GM18868 (cell line): Measurements from ENCODE around the gene MLLT10.
"Not testable (repeated sequence)": the region's sequence is repeated elsewhere in the genome, so short reads cannot be mapped to it uniquely, and the experiment has no call there.

Experiments used
- ATAC-seq: cut with Tn5 transposase; IDR thresholded peaks from one replicate; pipeline ENCODE4 v1.9.1; 2021; ENCODE audit warnings: mild to moderate bottlenecking, moderate library complexity; ENCODE audit not compliant: unreplicated experiment

MLLT10 gene

DNA sequence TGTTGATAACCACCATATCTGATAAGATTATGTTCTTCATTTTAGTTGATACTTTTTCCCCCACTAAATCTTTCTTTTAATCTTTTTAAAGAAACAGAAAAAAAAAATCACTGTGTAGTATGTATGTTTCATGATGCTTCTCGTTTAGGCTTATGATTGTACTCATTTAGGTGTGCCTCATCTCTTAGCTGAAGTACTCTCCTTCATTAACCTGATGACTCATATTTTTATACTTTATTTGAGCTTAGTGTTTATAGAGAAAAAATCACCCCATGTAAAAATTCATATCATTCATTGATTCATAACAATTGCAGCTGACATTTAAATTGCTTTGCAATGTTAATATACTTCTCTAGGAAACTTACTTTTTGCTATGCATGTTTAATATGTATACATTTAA lies 158.9 kb downstream of the MLLT10 start:
- no peak for ATAC-seq

DNA sequence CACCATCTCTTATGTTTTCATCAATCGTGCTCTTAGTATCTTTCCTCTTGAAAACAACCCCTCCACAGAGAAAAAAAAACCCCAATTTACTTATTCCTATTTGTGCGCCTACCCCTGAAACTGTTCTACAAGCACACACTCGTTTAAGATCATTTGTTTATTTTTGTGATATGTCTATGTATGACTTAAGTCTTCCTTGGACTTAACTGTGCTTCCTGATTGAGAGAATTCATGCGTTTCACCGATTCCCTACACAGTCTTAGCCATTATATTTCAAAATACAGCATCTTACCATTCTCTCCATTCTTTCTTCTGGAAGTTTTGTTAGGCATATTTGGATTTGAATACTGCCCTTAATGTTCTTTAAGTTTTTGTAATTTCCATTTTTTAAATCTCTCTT lies 159.4 kb downstream of the MLLT10 start:
- no peak for ATAC-seq

DNA sequence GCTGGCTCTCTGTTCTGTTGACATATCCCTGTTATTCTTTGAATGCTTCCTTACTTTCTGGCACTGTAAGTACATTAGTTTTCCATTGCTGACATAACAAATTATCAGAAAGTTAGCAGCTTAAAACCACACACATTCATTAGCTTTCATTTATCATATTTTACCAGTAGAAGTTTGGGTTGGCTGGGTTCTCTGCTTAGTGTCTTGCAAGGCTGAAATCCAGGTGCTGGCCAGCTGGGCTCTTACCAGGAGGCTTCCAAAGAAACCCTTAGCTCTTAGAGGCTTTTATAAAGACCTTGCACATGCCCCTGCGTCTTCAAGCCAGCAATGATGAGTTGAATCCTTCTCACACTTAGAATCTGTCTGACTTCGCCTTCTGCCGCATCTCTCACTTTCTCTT lies 160.6 kb downstream of the MLLT10 start:
- ATAC-seq, result no peak

DNA sequence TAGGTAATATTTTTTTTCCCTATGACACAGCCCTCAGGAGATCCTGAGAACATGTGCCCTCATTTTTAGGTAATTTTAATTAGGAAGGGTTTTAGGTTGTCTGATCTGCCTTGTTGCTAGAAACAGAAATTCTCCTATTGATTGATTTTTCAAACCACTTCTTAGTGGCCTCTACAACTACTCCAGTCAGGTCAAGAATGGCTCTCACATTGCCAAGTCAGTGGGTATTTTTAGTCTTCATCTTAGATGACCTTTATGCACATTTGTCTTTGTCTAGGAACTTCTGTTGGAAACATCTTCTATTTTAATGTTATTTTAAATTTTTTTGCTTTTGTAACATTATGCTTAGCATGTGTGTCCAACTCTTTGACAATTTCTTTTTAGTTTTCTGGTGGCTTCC lies 162.3 kb downstream of the MLLT10 start:
- no peak for ATAC-seq

DNA sequence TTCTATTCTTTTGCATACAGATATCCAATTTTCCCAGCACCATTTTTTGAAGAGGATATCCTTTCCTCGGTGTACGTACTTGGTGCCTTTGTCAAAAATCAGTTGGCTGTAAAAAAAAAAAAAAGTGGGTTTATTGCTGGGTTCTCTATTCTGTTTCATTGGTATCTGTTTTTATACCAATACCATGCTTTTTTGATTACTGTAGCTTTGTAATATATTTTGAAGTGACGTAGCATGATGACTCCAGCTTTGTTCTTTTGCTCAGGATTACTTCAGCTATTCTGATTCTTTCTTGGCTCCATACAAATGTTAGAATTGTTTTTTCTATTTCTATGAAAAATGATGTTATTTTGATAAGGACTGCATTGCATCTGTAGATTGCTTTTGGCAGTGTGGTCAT lies 165.5 kb downstream of the MLLT10 start:
- no peak for ATAC-seq

DNA sequence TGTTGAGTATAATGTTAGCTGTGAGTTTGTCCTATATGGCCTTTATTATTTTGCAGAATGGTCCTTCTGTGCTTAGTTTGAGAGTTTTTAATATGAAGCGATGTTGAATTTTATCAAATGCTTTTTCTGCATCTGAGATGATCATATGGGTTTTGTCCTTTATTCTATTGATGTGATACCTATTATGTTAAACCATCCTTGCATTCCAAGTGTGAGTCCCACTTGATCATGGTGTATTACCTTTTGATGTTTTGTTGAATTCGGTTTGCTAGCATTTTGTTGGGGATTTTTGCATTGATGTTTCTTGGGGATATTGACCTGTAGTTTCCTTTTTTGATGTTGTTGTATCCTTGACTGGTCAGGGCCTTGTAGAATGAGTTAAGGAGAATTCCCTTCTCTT lies 166.4 kb downstream of the MLLT10 start:
- ATAC-seq, result no peak

DNA sequence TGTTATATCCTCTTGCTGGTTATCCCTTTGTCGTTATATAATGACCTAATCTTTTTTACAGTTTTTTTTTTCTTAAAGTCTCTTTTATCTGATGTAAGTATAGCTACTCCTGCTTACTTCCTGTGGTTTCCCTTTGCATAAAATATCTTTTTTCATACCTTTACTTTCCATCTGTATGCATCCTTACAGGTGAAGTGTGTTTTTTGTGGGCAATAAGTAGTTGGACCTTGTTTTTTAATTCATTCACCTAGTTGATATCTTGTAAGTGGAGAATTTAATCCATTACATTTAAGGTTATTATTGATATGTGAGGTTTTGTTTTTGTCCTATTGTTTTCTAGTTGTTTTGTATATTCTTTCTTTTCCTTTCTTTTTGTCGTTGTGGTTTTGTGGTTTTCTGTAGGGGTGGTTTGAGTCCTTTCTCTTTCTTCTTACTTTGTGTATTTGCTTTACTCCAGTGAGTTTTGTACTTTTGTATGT lies 168.6 kb downstream of the MLLT10 start:
- peak; percentile 77 for ATAC-seq

DNA sequence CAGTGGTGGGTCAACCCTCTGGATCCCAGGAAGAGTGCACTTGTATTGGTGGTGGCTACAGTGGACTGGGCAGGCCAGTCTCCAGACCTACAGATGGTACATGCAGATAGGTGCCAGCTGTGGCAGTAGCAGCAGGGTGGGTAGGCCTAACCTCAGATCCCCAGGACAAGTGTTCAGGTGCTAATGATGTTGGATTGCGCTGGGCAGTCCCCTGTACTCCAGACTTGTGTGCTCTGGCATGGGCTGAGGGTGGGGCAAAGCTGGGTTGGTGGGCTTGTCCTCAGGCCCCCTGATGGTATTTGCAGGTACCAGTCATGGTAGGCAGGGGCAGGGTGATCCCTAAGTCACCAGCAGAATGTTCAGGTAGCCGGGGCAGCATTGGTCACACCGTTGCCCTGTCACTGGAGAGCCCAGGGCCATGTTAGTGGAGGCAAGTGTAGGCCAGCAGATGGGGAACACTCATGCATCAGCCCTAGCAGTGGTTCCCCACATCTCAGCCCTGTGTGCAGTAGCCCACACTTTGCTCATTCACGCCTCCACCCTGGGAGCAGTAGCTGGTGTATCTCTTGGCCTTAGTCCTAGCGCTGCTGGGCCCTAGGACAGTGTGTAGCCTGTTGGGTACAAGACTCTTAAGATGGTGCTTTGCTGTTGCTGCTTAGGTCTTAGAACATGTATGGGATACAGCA lies 171.3 kb downstream of the MLLT10 start:
- ATAC-seq, result no peak

DNA sequence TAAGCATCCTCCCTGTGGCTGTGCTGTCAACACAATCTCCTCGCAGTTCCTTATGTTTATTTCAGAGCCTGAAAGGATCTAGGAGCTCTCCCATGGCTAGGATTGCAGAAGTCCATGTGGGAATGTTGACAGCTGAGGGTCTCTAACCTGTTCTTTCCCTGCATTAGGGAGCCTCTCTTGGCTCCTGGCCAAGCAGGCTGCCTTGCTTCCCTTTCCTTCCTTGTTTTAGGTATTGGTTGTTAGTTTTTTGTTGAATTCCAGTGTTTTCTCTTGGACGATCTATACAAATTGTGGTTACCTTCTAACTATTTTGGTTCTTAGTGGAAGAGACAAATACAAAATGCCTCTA lies 171.8 kb downstream of the MLLT10 start:
- no peak for ATAC-seq

DNA sequence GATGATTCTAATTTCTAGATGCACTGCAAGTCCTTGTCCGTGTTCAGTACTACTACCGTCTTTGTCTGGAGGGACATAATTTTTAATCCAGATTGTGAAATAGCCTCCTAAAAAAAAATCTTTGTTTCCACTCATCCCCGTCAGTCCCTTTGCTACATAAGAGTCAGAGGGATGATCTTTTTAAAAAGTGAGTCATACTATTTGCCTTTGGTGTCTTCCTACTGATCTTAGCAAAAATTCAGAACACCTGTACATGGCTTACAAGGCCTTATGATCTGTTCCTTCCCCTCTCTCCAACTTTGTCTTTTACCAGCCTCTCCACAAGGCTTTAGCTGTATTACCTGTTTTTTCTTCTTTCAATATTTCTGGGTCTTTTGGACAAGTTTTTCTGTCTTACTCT lies 173.5 kb downstream of the MLLT10 start:
- no peak for ATAC-seq

DNA sequence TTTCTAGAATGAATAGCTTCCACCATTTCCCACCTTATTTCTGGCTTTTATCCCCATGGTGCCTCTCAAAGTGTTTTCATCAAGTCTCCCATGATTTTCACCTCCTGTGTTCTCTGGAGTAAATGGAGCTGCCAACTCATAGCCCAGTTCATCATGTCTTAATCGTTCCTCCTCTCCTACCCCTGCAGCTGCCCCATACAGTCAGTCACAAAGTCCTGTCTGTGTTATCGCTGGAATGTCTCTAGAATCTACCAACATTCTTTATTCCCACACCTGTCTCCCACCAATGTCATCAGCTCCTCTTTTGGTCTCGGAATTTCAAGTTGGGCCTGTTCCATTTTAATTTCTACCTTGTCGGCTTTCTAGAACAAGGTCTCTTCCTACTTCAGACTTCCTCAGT lies 178.9 kb downstream of the MLLT10 start:
- ATAC-seq, result no peak

DNA sequence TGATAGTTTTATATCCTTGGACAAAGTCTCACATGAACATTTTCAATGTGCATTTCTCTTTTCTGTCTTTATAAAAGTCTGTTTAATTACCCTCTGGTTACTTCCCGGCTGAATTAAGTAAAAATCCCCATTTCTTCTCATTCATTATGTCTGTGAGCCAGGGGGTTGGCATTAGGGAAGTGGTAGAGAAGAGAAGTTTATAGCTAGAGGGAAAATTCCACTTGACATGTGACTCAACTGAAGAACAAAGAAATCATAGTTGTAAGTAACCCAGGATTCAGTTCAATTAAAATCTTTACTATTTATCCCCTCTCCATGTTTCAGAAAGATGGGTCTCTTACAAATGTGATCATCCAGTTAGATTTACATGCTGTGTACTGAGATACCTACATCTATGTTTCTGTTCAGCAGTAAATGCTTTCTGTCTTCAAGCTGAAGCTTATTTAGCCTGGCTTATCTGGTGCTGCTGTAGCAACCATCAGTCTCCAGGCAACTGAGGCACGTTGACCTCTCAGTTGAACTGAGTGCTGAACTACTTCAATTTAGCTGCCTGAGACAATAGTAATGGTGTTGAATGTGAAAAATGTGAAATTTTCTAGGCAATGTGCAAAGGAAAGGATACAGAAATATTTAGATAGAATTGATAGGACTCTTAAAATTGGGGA lies 181.6 kb downstream of the MLLT10 start:
- no peak for ATAC-seq

DNA sequence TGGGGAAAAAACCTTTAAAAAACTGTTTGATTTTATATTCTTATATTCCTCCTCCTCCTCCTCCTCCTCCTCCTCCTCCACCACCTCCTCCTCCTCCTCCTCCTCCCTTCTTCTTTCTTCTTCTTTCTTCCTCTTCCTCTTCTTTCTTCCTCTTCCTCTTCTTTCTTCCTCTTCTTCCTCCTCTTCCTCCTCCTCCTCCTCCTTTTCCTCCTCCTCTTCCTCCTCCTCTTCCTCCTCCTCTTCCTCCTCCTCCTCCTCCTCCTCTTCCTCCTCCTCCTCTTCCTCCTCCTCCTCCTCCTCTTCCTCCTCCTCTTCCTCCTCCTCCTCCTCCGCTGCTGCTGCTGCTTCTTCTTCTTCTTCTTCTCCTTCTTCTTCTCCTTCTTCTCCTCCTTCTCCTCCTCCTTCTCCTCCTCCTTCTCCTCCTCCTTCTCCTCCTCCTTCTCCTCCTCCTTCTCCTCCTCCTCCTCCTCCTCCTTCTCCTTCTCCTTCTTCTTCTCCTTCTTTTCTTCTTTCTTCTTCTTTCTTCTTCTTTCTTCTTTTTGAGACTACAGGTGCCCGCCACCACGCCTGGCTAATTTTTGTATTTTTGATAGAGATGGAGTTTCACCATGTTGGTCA lies 183.5 kb downstream of the MLLT10 start:
- ATAC-seq, result not testable (repeated sequence)

DNA sequence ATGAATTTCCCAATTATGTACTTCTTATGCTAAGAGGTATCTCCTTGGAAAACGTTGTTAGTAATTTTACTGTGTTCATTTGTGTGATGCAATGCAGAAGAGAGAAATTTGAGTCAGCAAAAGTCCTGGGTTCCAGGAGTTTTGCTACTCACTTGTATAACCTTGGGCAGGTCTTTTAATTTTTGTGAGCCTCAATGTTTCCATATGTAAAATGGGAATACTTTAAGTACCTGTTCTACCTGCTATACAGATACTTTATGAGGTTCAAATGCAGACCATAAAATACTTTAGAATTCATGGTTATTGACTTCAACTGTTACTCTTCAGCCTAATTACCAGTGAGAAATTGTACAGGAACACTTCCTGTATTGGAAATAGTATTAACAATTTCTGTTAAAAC lies 185.5 kb downstream of the MLLT10 start:
- ATAC-seq, result no peak

DNA sequence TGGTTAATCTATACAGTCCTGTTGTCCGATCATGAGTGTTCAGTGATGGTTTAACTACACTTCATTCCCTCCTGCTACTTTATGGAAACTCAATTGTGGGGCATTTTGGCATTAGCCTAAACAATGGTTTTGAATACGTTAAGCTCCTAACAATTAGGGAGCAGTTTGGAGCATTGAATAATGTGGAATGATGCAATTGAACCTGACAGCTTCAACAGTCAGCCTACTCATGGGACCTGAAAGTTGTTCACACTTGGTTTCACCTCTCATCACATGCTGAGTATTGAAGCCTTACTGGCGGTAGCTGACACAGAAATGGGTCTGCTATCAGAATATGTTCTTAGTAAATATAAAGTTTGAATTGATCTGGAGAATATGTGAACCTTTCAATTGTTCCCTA lies 186.1 kb downstream of the MLLT10 start:
- peak; percentile 64 for ATAC-seq

DNA sequence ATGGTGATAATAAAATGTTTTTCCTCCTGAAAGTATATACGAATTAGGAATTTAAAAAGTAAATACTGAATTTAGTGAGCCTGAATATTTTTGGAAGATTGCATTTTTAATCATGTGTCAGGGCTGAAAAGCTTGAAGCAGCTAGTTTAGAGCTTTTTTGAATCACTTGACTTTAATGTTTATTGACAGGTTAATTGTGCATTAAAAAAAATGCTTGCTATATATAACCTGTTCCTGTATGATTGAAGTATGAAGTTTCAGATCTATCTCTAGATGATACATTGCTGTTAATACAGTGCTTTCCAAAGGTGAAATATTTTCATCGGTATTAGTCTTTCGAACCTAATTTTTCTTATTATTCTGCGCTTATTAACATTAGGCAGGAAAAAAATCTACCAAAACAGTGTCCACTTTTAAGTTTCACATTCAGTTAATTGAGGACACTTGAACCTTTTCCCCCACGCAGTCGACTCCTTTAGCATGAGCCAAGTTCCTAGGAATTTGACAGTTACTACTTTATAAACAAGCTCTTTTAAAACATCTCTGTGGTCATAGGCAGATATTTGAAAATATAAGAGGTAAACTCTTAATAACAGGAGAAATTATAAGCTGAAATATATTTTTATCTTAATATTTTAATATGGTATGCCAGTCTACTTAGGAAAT lies 187.1 kb downstream of the MLLT10 start:
- no peak for ATAC-seq

DNA sequence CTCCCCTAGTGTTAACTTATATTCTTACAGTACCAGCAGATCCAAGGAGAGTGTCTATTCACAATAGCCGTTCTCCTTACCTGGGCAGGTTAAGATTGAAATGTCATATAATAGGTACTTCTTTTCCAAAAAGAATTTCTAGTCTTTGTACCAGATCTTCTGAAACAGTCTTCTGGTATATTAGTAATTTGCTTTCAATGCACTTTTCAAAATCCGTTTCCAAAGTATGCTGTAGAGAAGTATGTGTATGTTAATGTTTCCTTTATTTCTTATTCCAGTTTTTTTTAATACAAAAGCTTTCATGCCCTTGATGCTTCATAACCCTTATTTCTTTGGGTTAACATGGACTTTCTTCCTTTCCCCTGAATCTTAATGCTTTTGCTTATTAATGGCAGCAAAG lies 188.2 kb downstream of the MLLT10 start:
- ATAC-seq, result no peak

DNA sequence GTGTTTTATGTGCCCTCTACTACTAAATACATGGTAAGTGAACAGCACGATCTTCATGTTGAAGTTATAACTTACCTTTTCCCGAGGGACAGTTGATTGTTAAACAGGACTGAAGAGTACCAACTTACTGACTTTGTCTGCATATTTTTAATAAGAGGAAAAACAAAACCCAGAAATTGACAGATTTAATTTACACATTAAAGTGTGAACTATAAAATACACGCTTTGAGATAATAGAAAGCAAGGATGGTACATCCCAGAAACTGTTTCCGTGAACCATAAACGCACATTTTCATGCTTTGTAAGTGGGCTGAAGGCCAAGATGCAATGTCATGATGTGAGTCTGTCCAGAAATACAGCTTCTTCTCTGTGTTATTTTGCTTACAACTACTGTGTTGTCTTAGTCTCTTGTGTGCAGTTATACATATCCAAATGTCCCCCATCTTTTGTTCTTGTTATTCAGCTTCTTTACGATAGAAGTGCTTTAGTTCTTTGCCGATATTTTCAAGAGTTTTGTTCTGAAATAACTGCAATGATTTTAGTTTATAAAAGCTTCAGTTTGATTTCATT lies 190.1 kb downstream of the MLLT10 start:
- no peak for ATAC-seq

DNA sequence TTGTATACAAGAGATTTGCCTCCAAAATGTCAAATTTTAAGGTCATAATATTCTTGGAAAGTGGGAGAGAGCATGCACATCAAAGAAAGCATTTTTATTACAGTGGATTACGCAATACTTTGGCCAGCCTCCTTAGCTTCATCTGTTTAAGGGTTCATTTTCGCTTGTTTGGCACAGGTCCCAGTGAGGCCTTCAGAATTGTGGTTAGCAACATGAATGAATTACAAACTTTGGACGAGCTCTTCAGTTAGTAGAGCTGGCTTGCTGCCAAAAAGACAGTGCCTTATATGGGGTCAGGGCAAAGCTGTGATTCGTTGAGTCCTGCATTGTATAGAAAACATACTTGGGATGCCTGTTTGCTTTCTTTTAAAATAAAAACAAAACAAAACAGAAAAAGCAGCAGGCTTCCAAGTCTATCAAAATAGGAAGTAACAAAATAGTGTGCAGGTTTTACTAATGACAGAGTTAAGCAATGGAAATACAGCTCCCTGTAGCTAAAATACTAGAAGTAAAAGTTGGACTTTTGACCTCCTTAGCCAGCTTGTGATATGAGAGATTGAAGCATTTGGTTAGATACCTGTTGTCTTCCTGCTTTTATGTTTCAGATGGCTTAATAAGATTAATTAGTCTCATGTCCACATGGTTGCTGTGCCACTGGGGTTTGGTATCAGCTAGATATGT lies 190.8 kb downstream of the MLLT10 start:
- peak; percentile 82 for ATAC-seq

DNA sequence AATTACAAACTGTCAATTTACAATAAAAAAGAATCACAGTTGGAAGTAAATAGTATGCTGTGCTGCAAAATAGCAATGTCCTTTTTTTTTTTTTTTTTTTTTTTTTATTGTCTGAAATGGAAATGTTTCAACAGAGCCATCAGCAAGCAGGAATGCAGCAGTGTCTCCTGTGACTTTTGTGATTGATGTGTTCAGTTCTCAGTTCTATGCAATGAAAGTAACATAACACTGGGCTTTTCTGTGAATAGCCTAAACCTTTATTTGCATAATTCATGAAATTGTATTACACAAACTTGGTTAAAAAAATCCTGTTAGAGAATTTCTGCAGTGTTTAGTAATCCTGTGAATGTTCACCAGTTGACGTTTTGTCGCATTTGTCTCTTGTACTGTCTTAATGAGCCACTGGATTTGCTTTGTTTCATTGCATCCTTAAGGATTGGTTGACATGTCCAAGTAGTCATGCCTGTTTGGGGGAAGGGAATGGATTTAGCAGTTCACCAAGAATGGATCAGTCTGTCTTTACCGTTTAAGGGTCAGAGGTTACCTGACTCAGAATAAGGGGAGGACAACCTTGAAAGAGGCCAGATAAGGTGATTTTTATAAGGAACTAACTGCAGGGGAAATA lies 192.7 kb downstream of the MLLT10 start:
- ATAC-seq, result no peak
